IMR-90 (cell line): Measurements from ENCODE around the gene TWIST1. TPM values are rescaled to one million over a fixed set of nuclear protein-coding genes. Genes with fewer than 3 reads are reported as not detected.

Experiments used
- ATAC-seq: fragments of 200-7000 bp; cut with Tn5 transposase; 2 replicates; pipeline ENCODE4 v1.9.1; 2020; ENCODE audit warnings: low read depth, mild to moderate bottlenecking, moderate library complexity
- BruUV-seq: library from RNA; stranded (reverse); fragments of 400-500 nt; replicated peaks from 2 replicates; lab custom pipeline; 2021; lab: Mats Ljungman, UMichigan
- CTCF ChIA-PET: fragments of 300-600 bp; formaldehyde crosslinking; extraction: SDS; loops from one replicate; lab custom pipeline; 2021; ENCODE audit warnings: antibody characterized with exemption; lab: Yijun Ruan, JAX
- POLR2A ChIA-PET: fragments of 300-600 bp; sonication (Branson Sonifier 250); formaldehyde crosslinking; loops from one replicate; lab custom pipeline; 2022; ENCODE audit warnings: antibody characterized with exemption; ENCODE audit not compliant: unreplicated experiment; lab: Charles Lee
- DNase-seq: peaks from one replicate; pipeline ENCODE4 v3.0.0; 2013
- H2AFZ ChIP-seq: replicated peaks from 2 replicates; pipeline ENCODE3; 2013; ENCODE audit warnings: low read length, mild to moderate bottlenecking; ENCODE audit not compliant: poor library complexity
- H2AK5ac ChIP-seq: 2 replicates; pipeline ENCODE4 v1.6.1; 2013; ENCODE audit warnings: low read depth, low read length, inconsistent platforms
- H2AK9ac ChIP-seq: replicated peaks from 2 replicates; pipeline ENCODE3; 2013; ENCODE audit warnings: mild to moderate bottlenecking, low read depth, low read length, moderate library complexity; ENCODE audit not compliant: poor library complexity
- H2BK120ac ChIP-seq: 2 replicates; pipeline ENCODE4 v1.6.1; 2013; ENCODE audit warnings: low read depth, low read length, inconsistent platforms
- H2BK15ac ChIP-seq: 3 replicates; pipeline ENCODE4 v1.6.1; 2013; ENCODE audit warnings: low read depth, low read length, inconsistent platforms
- H2BK20ac ChIP-seq: 2 replicates; pipeline ENCODE4 v1.6.1; 2013; ENCODE audit warnings: low read depth, mild to moderate bottlenecking, inconsistent platforms, low read length, moderate library complexity
- H2BK5ac ChIP-seq: 2 replicates; pipeline ENCODE4 v1.6.1; 2013; ENCODE audit warnings: mild to moderate bottlenecking, low read depth, low read length, inconsistent platforms; ENCODE audit not compliant: poor library complexity, severe bottlenecking
- H3K14ac ChIP-seq: replicated peaks from 2 replicates; pipeline ENCODE4 v1.6.1; 2013; ENCODE audit warnings: low read depth, low read length, inconsistent platforms
- H3K18ac ChIP-seq: 2 replicates; pipeline ENCODE4 v1.6.1; 2013; ENCODE audit warnings: low read depth, low read length, control low read depth
- H3K23ac ChIP-seq: 2 replicates; pipeline ENCODE4 v1.6.1; 2013; ENCODE audit warnings: low read depth, low read length, inconsistent platforms
- H3K27ac ChIP-seq: 2 replicates; pipeline ENCODE4 v1.5.1; 2013; ENCODE audit warnings: mild to moderate bottlenecking, control low read depth, low read length; ENCODE audit not compliant: insufficient read depth
- H3K27me3 ChIP-seq: 2 replicates; pipeline ENCODE4 v1.6.1; 2013; ENCODE audit warnings: low read length; ENCODE audit not compliant: control insufficient read depth, insufficient read depth
- H3K36me3 ChIP-seq: 2 replicates; pipeline ENCODE4 v1.6.1; 2013; ENCODE audit warnings: low read length, mixed read lengths; ENCODE audit not compliant: control insufficient read depth, insufficient read depth
- H3K4ac ChIP-seq: 2 replicates; pipeline ENCODE4 v1.6.1; 2013; ENCODE audit warnings: low read depth, low read length, inconsistent platforms
- H3K4me1 ChIP-seq: 2 replicates; pipeline ENCODE4 v1.6.1; 2013; ENCODE audit warnings: low read length, mixed read lengths; ENCODE audit not compliant: control insufficient read depth, insufficient read depth
- H3K4me2 ChIP-seq: 2 replicates; pipeline ENCODE4 v1.6.1; 2013; ENCODE audit warnings: low read depth, mild to moderate bottlenecking, control low read depth, low read length, moderate library complexity
- H3K4me3 ChIP-seq: 2 replicates; pipeline ENCODE4 v1.5.1; 2013; ENCODE audit warnings: low read depth, mild to moderate bottlenecking, control low read depth, low read length, moderate library complexity; ENCODE audit not compliant: insufficient read depth
- H3K56ac ChIP-seq: 2 replicates; pipeline ENCODE4 v1.6.1; 2013; ENCODE audit warnings: low read length, inconsistent platforms; ENCODE audit not compliant: insufficient read depth; ENCODE audit errors: extremely low read depth
- H3K79me1 ChIP-seq, 2 experiments: 2 replicates each; pipeline ENCODE4 v1.6.1; 2013; ENCODE audit warnings: low read length in 2 of 2, inconsistent platforms in 1 of 2, low read depth in 1 of 2
- H3K9ac ChIP-seq: 2 replicates; pipeline ENCODE4 v1.6.1; 2013; ENCODE audit warnings: low read depth, low read length, control low read depth
- H3K9me1 ChIP-seq: 2 replicates; pipeline ENCODE4 v1.6.1; 2013; ENCODE audit warnings: low read length, inconsistent platforms; ENCODE audit not compliant: insufficient read depth
- H3K9me3 ChIP-seq: 2 replicates; pipeline ENCODE4 v1.6.1; 2013; ENCODE audit warnings: low read length; ENCODE audit not compliant: control insufficient read depth, insufficient read depth
- H4K20me1 ChIP-seq: 2 replicates; pipeline ENCODE4 v1.6.1; 2013; ENCODE audit warnings: low read length, inconsistent platforms; ENCODE audit not compliant: insufficient read depth
- H4K5ac ChIP-seq: 2 replicates; pipeline ENCODE4 v1.6.1; 2013; ENCODE audit warnings: mild to moderate bottlenecking, low read depth, low read length, control low read depth
- H4K8ac ChIP-seq, 2 experiments: 2 replicates each; pipeline ENCODE4 v1.6.1; 2013; ENCODE audit warnings: low read depth in 2 of 2, low read length in 2 of 2, control low read depth in 1 of 2, inconsistent platforms in 1 of 2
- H4K91ac ChIP-seq: 2 replicates; pipeline ENCODE4 v1.6.1; 2013; ENCODE audit warnings: low read depth, low read length, inconsistent platforms; ENCODE audit not compliant: insufficient read depth
- BHLHE40 ChIP-seq: fragments of 150-350 bp; IDR thresholded peaks from 2 replicates; pipeline ENCODE4 v1.6.1; 2016; ENCODE audit warnings: mild to moderate bottlenecking, low read depth, low read length
- CEBPB ChIP-seq: IDR thresholded peaks from 2 replicates; pipeline ENCODE4 v1.6.1; 2012; ENCODE audit warnings: low read depth, low read length, improper control_type of control experiment
- CHD1 ChIP-seq: IDR thresholded peaks from 2 replicates; pipeline ENCODE4 v1.6.1; 2012; ENCODE audit warnings: low read depth, low read length, improper control_type of control experiment
- ELK1 ChIP-seq: fragments of 150-350 bp; IDR thresholded peaks from 2 replicates; pipeline ENCODE4 v1.6.1; 2016; ENCODE audit warnings: low read depth, mild to moderate bottlenecking, low read length, moderate library complexity, borderline replicate concordance
- FOS ChIP-seq: fragments of 150-350 bp; IDR thresholded peaks from 2 replicates; pipeline ENCODE4 v1.6.1; 2016; ENCODE audit warnings: low read depth, low read length
- MAFK ChIP-seq: IDR thresholded peaks from 2 replicates; pipeline ENCODE4 v1.6.1; 2012; ENCODE audit warnings: low read depth, low read length, improper control_type of control experiment
- MXI1 ChIP-seq: IDR thresholded peaks from 2 replicates; pipeline ENCODE4 v1.6.1; 2012; ENCODE audit warnings: low read depth, mild to moderate bottlenecking, low read length, moderate library complexity, borderline replicate concordance
- NFE2L2 ChIP-seq: fragments of 150-350 bp; IDR thresholded peaks from 2 replicates; pipeline ENCODE4 v1.6.1; 2016; ENCODE audit warnings: low read depth, mild to moderate bottlenecking, low read length
- RAD21 ChIP-seq: IDR thresholded peaks from 2 replicates; pipeline ENCODE4 v1.6.1; 2012; ENCODE audit warnings: low read length, improper control_type of control experiment
- RCOR1 ChIP-seq: IDR thresholded peaks from 2 replicates; pipeline ENCODE4 v1.6.1; 2012; ENCODE audit warnings: mild to moderate bottlenecking, low read length, improper control_type of control experiment; ENCODE audit not compliant: insufficient replicate concordance
- RFX5 ChIP-seq: IDR thresholded peaks from 2 replicates; pipeline ENCODE4 v1.8.0; 2012; ENCODE audit warnings: low read depth, mild to moderate bottlenecking, low read length, moderate library complexity
- WGBS, 2 experiments: methylation state at CpG; one replicate each; pipeline versions ENCODE4 v1.1.5 to v1.1.7; 2013; ENCODE audit warnings: missing lambda C conversion rate in 2 of 2; ENCODE audit not compliant: insufficient read length in 1 of 2; ENCODE audit errors: extremely low coverage in 2 of 2; 5-methylcytosine and 5-hydroxymethylcytosine counted together
- dilution Hi-C: fragments of 300-500 bp; cut with HindIII; formaldehyde crosslinking; loops from one replicate; pipeline ENCODE4 v1.14.3; 2018; ENCODE audit warnings: low sequenced_read_pairs; ENCODE audit not compliant: unreplicated experiment
- in situ Hi-C: fragments of 300-500 bp; cut with MboI; formaldehyde crosslinking; loops from 3 replicates; pipeline ENCODE4 v1.14.3; 2019; ENCODE audit warnings: low sequenced_read_pairs, inconsistent platforms, mixed read lengths
- intact Hi-C: fragments of 100-400 bp; cut with micrococcal nuclease; formaldehyde crosslinking; loops from 2 replicates; pipeline ENCODE4 v1.10.0; 2022
- polyA plus RNA-seq, 3 experiments: library from polyadenylated mRNA; depleted of rRNA; stranded (reverse); fragments of >200 nt; gene quantifications; 2 replicates each; pipeline ENCODE4 v1.2.3, GENCODE V29; 2012; ENCODE audit warnings: low replicate concordance in 1 of 3
- total RNA-seq: library from RNA; depleted of rRNA; stranded (reverse); fragments of >200 nt; gene quantifications from 2 replicates; pipeline ENCODE4 v1.2.3, GENCODE V29; 2012
- TF ChIP-seq, protein P1 (sequence below): fragments of 150-350 bp; IDR thresholded peaks from 2 replicates; pipeline ENCODE4 v1.6.1; 2017; ENCODE audit warnings: mild to moderate bottlenecking, antibody characterized with exemption, low read length, low read depth
- TF ChIP-seq, protein P2 (sequence below): conservative IDR thresholded peaks from 2 replicates; pipeline ENCODE4 v1.5.1; 2012; ENCODE audit warnings: mild to moderate bottlenecking, low read depth, low read length, improper control_type of control experiment

Gene TWIST1
- total and polyA plus RNA-seq, 2 of the 4 experiments (the other 2 are of a cell fraction), result 5.4 to 42.3 TPM

DNA sequence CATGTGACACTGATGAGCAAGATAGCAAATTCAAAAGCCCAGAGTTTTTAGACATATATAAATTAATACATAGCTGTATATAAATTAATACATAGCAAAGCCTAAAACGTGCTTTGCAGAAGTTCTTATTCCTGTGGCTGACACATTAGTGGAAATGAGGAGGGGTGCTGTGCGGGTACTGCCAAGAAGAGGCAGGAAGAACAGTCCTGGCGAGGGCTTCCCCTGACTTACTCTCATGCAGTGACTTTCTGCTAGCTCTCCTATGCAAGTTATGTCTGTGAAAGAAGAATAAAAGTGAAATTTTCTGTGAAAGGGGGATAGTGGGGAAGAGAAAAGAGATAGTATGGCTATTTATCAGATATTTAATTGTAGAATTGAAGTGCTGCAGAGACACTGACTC is 27.6 kb downstream of the TWIST1 start:
- Histone ChIP-seq H3K9ac (no peak overlapping the region), H3K56ac (no peak overlapping the region), H3K79me1 (no peaks in the 10 kb centered on the region; a peak in 1 of 4 replicates), H3K14ac (no peak overlapping the region), H4K5ac (no peak overlapping the region), H2BK120ac (no peak overlapping the region), H2BK5ac (no peak overlapping the region), H4K20me1 (no peaks in the 10 kb centered on the region), H2AK9ac (no peak overlapping the region), H3K18ac (no peak overlapping the region), H3K4me3 (no peak overlapping the region), H3K23ac (no peak overlapping the region), H3K27me3 (no peaks in the 10 kb centered on the region), H2BK20ac (no peak overlapping the region), H3K9me1 (no peaks in the 10 kb centered on the region), H3K27ac (no peak overlapping the region), H3K9me3 (no peaks in the 10 kb centered on the region), H2AK5ac (no peak overlapping the region), H4K8ac (no peak overlapping the region), H3K36me3 (no peaks in the 10 kb centered on the region), H3K4ac (no peak overlapping the region), H2AFZ (no peak overlapping the region), H4K91ac (no peak overlapping the region), H2BK15ac (no peak overlapping the region), H3K4me2 (no peak overlapping the region), H3K4me1 (no peaks in the 10 kb centered on the region)
- DNase-seq, result no peak
- ATAC-seq, result no peak
- TF ChIP-seq CHD1 (no peak), RFX5 (no peak), FOS (no peak), RCOR1 (no peak), CEBPB (no peak), BHLHE40 (no peak), ELK1 (no peak), RAD21 (no peak), MXI1 (no peak), NFE2L2 (no peak), MAFK (no peak)
- TF ChIP-seq, protein P1, sequence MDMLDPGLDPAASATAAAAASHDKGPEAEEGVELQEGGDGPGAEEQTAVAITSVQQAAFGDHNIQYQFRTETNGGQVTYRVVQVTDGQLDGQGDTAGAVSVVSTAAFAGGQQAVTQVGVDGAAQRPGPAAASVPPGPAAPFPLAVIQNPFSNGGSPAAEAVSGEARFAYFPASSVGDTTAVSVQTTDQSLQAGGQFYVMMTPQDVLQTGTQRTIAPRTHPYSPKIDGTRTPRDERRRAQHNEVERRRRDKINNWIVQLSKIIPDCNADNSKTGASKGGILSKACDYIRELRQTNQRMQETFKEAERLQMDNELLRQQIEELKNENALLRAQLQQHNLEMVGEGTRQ, result no peak
- TF ChIP-seq, protein P2, sequence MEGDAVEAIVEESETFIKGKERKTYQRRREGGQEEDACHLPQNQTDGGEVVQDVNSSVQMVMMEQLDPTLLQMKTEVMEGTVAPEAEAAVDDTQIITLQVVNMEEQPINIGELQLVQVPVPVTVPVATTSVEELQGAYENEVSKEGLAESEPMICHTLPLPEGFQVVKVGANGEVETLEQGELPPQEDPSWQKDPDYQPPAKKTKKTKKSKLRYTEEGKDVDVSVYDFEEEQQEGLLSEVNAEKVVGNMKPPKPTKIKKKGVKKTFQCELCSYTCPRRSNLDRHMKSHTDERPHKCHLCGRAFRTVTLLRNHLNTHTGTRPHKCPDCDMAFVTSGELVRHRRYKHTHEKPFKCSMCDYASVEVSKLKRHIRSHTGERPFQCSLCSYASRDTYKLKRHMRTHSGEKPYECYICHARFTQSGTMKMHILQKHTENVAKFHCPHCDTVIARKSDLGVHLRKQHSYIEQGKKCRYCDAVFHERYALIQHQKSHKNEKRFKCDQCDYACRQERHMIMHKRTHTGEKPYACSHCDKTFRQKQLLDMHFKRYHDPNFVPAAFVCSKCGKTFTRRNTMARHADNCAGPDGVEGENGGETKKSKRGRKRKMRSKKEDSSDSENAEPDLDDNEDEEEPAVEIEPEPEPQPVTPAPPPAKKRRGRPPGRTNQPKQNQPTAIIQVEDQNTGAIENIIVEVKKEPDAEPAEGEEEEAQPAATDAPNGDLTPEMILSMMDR, result no peak
- POLR2A ChIA-PET, result no interaction called here
- no TSS peak for BruUV-seq
- in situ Hi-C loops, result no loop called here
- CTCF ChIA-PET, result interaction anchor here (0.6 kb wide), 1 partner anchor 1164 kb away, joined by 4 read pairs; no protein-coding TSS in a partner anchor
- no CpG with 5 or more reads among the region's 3 CpGs for WGBS, 2 experiments
- dilution Hi-C loops, result no loop called here
- intact Hi-C loops, result no loop called here
